Progenitor cell of endocrine pancreas (in vitro differentiated cells): ENCODE measurements around the gene SLC9C1. TPM values are rescaled to one million over a fixed set of nuclear protein-coding genes. Genes with fewer than 3 reads are reported as not detected.

Experiments used
- DNase-seq: peaks from one replicate; pipeline ENCODE4 v3.0.0; 2021; ENCODE audit warnings: low spot score; ENCODE audit not compliant: unreplicated experiment
- H3K27ac Mint-ChIP-seq: 2 replicates; pipeline ENCODE4 v1.8.0; 2021; ENCODE audit warnings: mild to moderate bottlenecking, moderate library complexity, mixed read lengths
- H3K27me3 Mint-ChIP-seq: 2 replicates; pipeline ENCODE4 v1.8.0; 2021; ENCODE audit warnings: mixed read lengths
- H3K36me3 Mint-ChIP-seq: 2 replicates; pipeline ENCODE4 v1.8.0; 2022; ENCODE audit warnings: mixed read lengths; ENCODE audit not compliant: insufficient read depth
- H3K4me1 Mint-ChIP-seq: 2 replicates; pipeline ENCODE4 v1.8.0; 2021; ENCODE audit warnings: low read depth, mixed read lengths
- H3K4me3 Mint-ChIP-seq: 2 replicates; pipeline ENCODE4 v1.8.0; 2021; ENCODE audit warnings: low read depth, mild to moderate bottlenecking, moderate library complexity, mixed read lengths
- H3K9me3 Mint-ChIP-seq: 2 replicates; pipeline ENCODE4 v1.8.0; 2021; ENCODE audit warnings: low read depth, mixed read lengths
- CTCF ChIP-seq: fragments of 200-600 bp; sonication (generic); IDR thresholded peaks from one replicate; pipeline ENCODE4 v1.5.0; 2021; ENCODE audit warnings: antibody characterized with exemption, mild to moderate bottlenecking; ENCODE audit not compliant: unreplicated experiment
- total RNA-seq: library from RNA; stranded (reverse); gene quantifications from 2 replicates; pipeline ENCODE4 v1.2.1, GENCODE V29; 2021

The SLC9C1 gene
- total RNA-seq, 1 donor from 2014 or later = 1.5 TPM

GRCh38 chr3:112319516-112320276 lies 25.7 kb upstream of the SLC9C1 start:
- H3K27ac Mint-ChIP-seq = peak overlapping the region; percentile 85
- DNase-seq = no peak
- H3K9me3 Mint-ChIP-seq = peaks cover 5% of the 10 kb centered on the region
- no peak for TF ChIP-seq CTCF
- no peaks in the 10 kb centered on the region for H3K27me3 Mint-ChIP-seq
- H3K4me1 Mint-ChIP-seq = peaks cover 41% of the 10 kb centered on the region
- H3K36me3 Mint-ChIP-seq = peaks cover 12% of the 10 kb centered on the region
- peak overlapping the region; percentile 30 for H3K4me3 Mint-ChIP-seq

- no peak for DNase-seq
- H3K27me3 Mint-ChIP-seq = no peaks in the 10 kb centered on the region
- H3K4me1 Mint-ChIP-seq = peaks cover 20% of the 10 kb centered on the region
- H3K4me3 Mint-ChIP-seq = no peak overlapping the region
- peaks cover 20% of the 10 kb centered on the region for H3K36me3 Mint-ChIP-seq
- no peak overlapping the region for H3K27ac Mint-ChIP-seq
- peaks cover 13% of the 10 kb centered on the region for H3K9me3 Mint-ChIP-seq
- no peak for TF ChIP-seq CTCF
These were observed 21.8 kb upstream of the SLC9C1 start for GRCh38 chr3:112315791-112316190.

- peaks cover 20% of the 10 kb centered on the region for H3K36me3 Mint-ChIP-seq
- TF ChIP-seq CTCF = no peak
- peak overlapping the region; percentile 47 for H3K27ac Mint-ChIP-seq
- H3K4me3 Mint-ChIP-seq = no peak overlapping the region
- peaks cover 9% of the 10 kb centered on the region for H3K4me1 Mint-ChIP-seq
- peaks cover 13% of the 10 kb centered on the region for H3K9me3 Mint-ChIP-seq
- no peaks in the 10 kb centered on the region for H3K27me3 Mint-ChIP-seq
- no peak for DNase-seq
These were observed 20.6 kb upstream of the SLC9C1 start for GRCh38 chr3:112314649-112315048.

GRCh38 chr3:112308151-112308911 lies 14.3 kb upstream of the SLC9C1 start:
- no peak for DNase-seq
- Mint-ChIP-seq H3K9me3 (no peaks in the 10 kb centered on the region), H3K36me3 (no peaks in the 10 kb centered on the region), H3K4me1 (peaks cover 35% of the 10 kb centered on the region), H3K27ac (peak overlapping the region; percentile 96), H3K27me3 (no peaks in the 10 kb centered on the region), H3K4me3 (no peak overlapping the region)
- no peak for TF ChIP-seq CTCF

DNA sequence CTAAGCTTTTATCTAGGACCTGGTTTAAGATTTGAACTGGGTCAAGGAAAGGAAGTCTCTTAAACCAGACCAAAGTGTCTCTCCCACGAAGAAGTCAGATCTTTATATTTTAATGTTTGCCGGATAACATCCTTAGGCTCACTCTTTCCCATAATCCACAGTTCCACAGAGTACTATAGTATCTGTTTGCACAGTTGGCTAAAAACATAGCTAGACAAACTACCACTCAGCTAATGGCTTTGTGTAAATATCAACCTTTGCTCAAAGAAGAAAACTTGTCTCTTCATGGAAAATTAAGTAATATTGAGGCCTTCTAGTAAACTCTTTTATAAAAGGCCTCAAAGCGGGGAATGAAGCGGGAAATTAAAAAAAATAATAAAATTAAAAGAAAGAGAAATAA lies 13.5 kb upstream of the SLC9C1 start:
- Mint-ChIP-seq H3K27ac (peak overlapping the region; percentile 91), H3K4me3 (no peak overlapping the region), H3K4me1 (peaks cover 35% of the 10 kb centered on the region)

More for the DNA sequence above, 13.5 kb upstream of the SLC9C1 start:
- Mint-ChIP-seq H3K27me3 (no peaks in the 10 kb centered on the region), H3K9me3 (no peaks in the 10 kb centered on the region), H3K36me3 (no peaks in the 10 kb centered on the region)
- no peak for TF ChIP-seq CTCF
- DNase-seq = no peak
